ENCODE measurements around the gene ZSCAN31. TPM values are rescaled to one million over a fixed set of nuclear protein-coding genes. Genes with fewer than 3 reads are reported as not detected.

ZSCAN31 gene
- total and polyA plus RNA-seq, 2 of the 8 experiments (the other 6 are each of a cell fraction or from before 2014, with no cell fraction given): 1.9 to 7.0 TPM

DNA sequence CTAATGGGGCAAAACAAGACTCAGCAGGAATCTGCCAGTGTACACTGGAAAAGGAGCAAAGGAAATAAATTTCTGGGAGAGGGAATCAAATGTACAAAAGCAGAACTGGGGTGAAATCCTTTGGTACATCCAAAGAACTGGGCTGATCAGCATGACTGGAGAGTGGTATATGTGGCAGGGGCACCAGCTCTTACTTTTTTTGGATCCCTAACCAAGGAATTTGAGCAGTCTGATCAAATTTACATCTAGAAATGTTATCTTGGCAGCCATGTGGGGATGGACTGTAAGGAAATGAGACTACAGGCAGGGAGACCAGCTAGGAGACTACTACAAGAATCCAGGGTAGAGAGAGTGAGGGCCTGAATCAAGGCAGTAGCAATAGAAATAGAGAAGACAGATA lies 1.2 kb upstream of the ZSCAN31 start:
- Histone ChIP-seq H3K79me2 (ENCODE audit: control insufficient read depth in 1 of 2, insufficient read depth in 2 of 2, low read length in 2 of 2) (no peaks in the 10 kb centered on the region; a peak in 1 of 4 replicates), H2BK5ac (ENCODE audit: low read depth, low read length) (no peak overlapping the region), H3K14ac (ENCODE audit: insufficient read length) (no peak overlapping the region), H3K27me3 (replicated peaks in 1 of 4; ENCODE audit: control insufficient read depth in 3 of 4, extremely low read depth in 1 of 4, insufficient read depth in 3 of 4, low read length in 3 of 4) (no peaks in the 10 kb centered on the region; a peak in 1 of 7 replicates), H2BK120ac (replicated peaks; ENCODE audit: low read depth, low read length) (no peak overlapping the region), H2BK12ac (ENCODE audit: low read depth, low read length) (no peak overlapping the region), H3K36me3 (ENCODE audit: control insufficient read depth in 2 of 4, insufficient read depth in 4 of 4, low read length in 3 of 4) (no peaks in the 10 kb centered on the region), H4K91ac (replicated peaks; ENCODE audit: insufficient read length, low read length) (no peak overlapping the region), H3K56ac (replicated peaks; ENCODE audit: insufficient read length, low read depth, low read length) (no peak overlapping the region), H3K79me1 (ENCODE audit: low read depth, low read length) (no peaks in the 10 kb centered on the region), H2AFZ (ENCODE audit: low read length) (no peak overlapping the region), H3K4me3 (ENCODE audit: extremely low read depth in 1 of 4, insufficient read depth in 2 of 4, low read depth in 3 of 4, low read length in 4 of 4) (peak overlapping the region; percentile 86 to 95 (median 91)), H3K18ac (ENCODE audit: extremely low read depth, low read length) (no peak overlapping the region), H4K8ac (ENCODE audit: extremely low read depth, insufficient read depth, low read length) (no peak overlapping the region), H2AK5ac (ENCODE audit: low read depth, low read length) (no peak overlapping the region), H3K4me1 (replicated peaks in 1 of 4; ENCODE audit: control insufficient read depth in 3 of 4, insufficient read depth in 4 of 4, low read length in 3 of 4) (no peaks in the 10 kb centered on the region), H3K4ac (replicated peaks; ENCODE audit: insufficient read length, low read depth, low read length) (no peak overlapping the region), H3K4me2 (ENCODE audit: insufficient read depth in 1 of 2, low read depth in 2 of 2, low read length in 2 of 2) (peak overlapping the region; percentile 81 to 98), H3K27ac (ENCODE audit: low read depth, low read length) (no peak overlapping the region), H3K23ac (ENCODE audit: insufficient read length) (no peak overlapping the region), H3K9me3 (ENCODE audit: insufficient read depth in 2 of 2, low read depth in 1 of 2, low read length in 1 of 2) (no peaks in the 10 kb centered on the region), H2BK15ac (ENCODE audit: low read length) (no peak overlapping the region), H3K23me2 (ENCODE audit: low read depth, low read length) (peaks cover 2% of the 10 kb centered on the region; the same call in 1 of the 2 replicates), H2BK20ac (ENCODE audit: low read length) (no peak overlapping the region), H4K5ac (ENCODE audit: insufficient read length, low read depth, low read length) (no peak overlapping the region), H4K20me1 (replicated peaks in 1 of 2; ENCODE audit: control insufficient read depth in 1 of 2, insufficient read depth in 2 of 2, low read length in 2 of 2) (no peaks in the 10 kb centered on the region), H3K9ac (replicated peaks in 1 of 4; ENCODE audit: extremely low read depth in 1 of 4, low read depth in 3 of 4, low read length in 3 of 4) (peak overlapping the region in 3 of 4 experiments; percentile 43 to 96 (median 92); a peak in 2 of 7 replicates)
- FAIRE-seq (no peak), DNase-seq (ENCODE audit: low read depth in 1 of 2, low spot score in 2 of 2) (no peak)
- CTCF ChIA-PET (ENCODE audit: partially characterized antibody): interaction anchor here (1.5 to 2.5 kb wide), 4 partner anchors 9 to 46 kb away, joined by 3 to 9 read pairs (median 7); no protein-coding TSS in a partner anchor
- 0 out of 3 replicates have a peak, but pooled peaks of 1 of the 2 experiments have one; percentile 21 for TF ChIP-seq POLR2A (IDR thresholded peaks at IDR 0.05; ENCODE audit: control extremely low read depth in 1 of 2, low read depth in 2 of 2, low read length in 2 of 2)
- TF ChIP-seq NANOG (IDR thresholded peaks at IDR 0.05; ENCODE audit: insufficient read depth, low read depth, low read length, poor library complexity, severe bottlenecking): no peak
- POLR2A ChIA-PET (ENCODE audit: partially characterized antibody): interaction anchor here (1.2 to 3.5 kb wide), 19 partner anchors 9 to 500 kb away, joined by 3 to 24 read pairs (median 6); partner anchors contain the start of gene ZKSCAN3

Data from H1 (cell line).